IMR-90 (cell line): ENCODE data around the gene TMPRSS9. TPM values are rescaled to one million over a fixed set of nuclear protein-coding genes. Genes with fewer than 3 reads are reported as not detected.

Source experiments
- ATAC-seq: fragments of 200-7000 bp; cut with Tn5 transposase; 2 replicates; pipeline ENCODE4 v1.9.1; 2020; ENCODE audit warnings: low read depth, mild to moderate bottlenecking, moderate library complexity
- BruUV-seq: library from RNA; stranded (reverse); fragments of 400-500 nt; replicated peaks from 2 replicates; lab custom pipeline; 2021; lab: Mats Ljungman, UMichigan
- CTCF ChIA-PET: fragments of 300-600 bp; formaldehyde crosslinking; extraction: SDS; loops from one replicate; lab custom pipeline; 2021; ENCODE audit warnings: antibody characterized with exemption; lab: Yijun Ruan, JAX
- POLR2A ChIA-PET: fragments of 300-600 bp; sonication (Branson Sonifier 250); formaldehyde crosslinking; loops from one replicate; lab custom pipeline; 2022; ENCODE audit warnings: antibody characterized with exemption; ENCODE audit not compliant: unreplicated experiment; lab: Charles Lee
- DNase-seq: peaks from one replicate; pipeline ENCODE4 v3.0.0; 2013
- H2AFZ ChIP-seq: replicated peaks from 2 replicates; pipeline ENCODE3; 2013; ENCODE audit warnings: low read length, mild to moderate bottlenecking; ENCODE audit not compliant: poor library complexity
- H2AK5ac ChIP-seq: 2 replicates; pipeline ENCODE4 v1.6.1; 2013; ENCODE audit warnings: low read depth, low read length, inconsistent platforms
- H2AK9ac ChIP-seq: replicated peaks from 2 replicates; pipeline ENCODE3; 2013; ENCODE audit warnings: mild to moderate bottlenecking, low read depth, low read length, moderate library complexity; ENCODE audit not compliant: poor library complexity
- H2BK120ac ChIP-seq: 2 replicates; pipeline ENCODE4 v1.6.1; 2013; ENCODE audit warnings: low read depth, low read length, inconsistent platforms
- H2BK15ac ChIP-seq: 3 replicates; pipeline ENCODE4 v1.6.1; 2013; ENCODE audit warnings: low read depth, low read length, inconsistent platforms
- H2BK20ac ChIP-seq: 2 replicates; pipeline ENCODE4 v1.6.1; 2013; ENCODE audit warnings: low read depth, mild to moderate bottlenecking, inconsistent platforms, low read length, moderate library complexity
- H2BK5ac ChIP-seq: 2 replicates; pipeline ENCODE4 v1.6.1; 2013; ENCODE audit warnings: mild to moderate bottlenecking, low read depth, low read length, inconsistent platforms; ENCODE audit not compliant: poor library complexity, severe bottlenecking
- H3K14ac ChIP-seq: replicated peaks from 2 replicates; pipeline ENCODE4 v1.6.1; 2013; ENCODE audit warnings: low read depth, low read length, inconsistent platforms
- H3K18ac ChIP-seq: 2 replicates; pipeline ENCODE4 v1.6.1; 2013; ENCODE audit warnings: low read depth, low read length, control low read depth
- H3K23ac ChIP-seq: 2 replicates; pipeline ENCODE4 v1.6.1; 2013; ENCODE audit warnings: low read depth, low read length, inconsistent platforms
- H3K27ac ChIP-seq: 2 replicates; pipeline ENCODE4 v1.5.1; 2013; ENCODE audit warnings: mild to moderate bottlenecking, control low read depth, low read length; ENCODE audit not compliant: insufficient read depth
- H3K27me3 ChIP-seq: 2 replicates; pipeline ENCODE4 v1.6.1; 2013; ENCODE audit warnings: low read length; ENCODE audit not compliant: control insufficient read depth, insufficient read depth
- H3K36me3 ChIP-seq: 2 replicates; pipeline ENCODE4 v1.6.1; 2013; ENCODE audit warnings: low read length, mixed read lengths; ENCODE audit not compliant: control insufficient read depth, insufficient read depth
- H3K4ac ChIP-seq: 2 replicates; pipeline ENCODE4 v1.6.1; 2013; ENCODE audit warnings: low read depth, low read length, inconsistent platforms
- H3K4me1 ChIP-seq: 2 replicates; pipeline ENCODE4 v1.6.1; 2013; ENCODE audit warnings: low read length, mixed read lengths; ENCODE audit not compliant: control insufficient read depth, insufficient read depth
- H3K4me2 ChIP-seq: 2 replicates; pipeline ENCODE4 v1.6.1; 2013; ENCODE audit warnings: low read depth, mild to moderate bottlenecking, control low read depth, low read length, moderate library complexity
- H3K4me3 ChIP-seq: 2 replicates; pipeline ENCODE4 v1.5.1; 2013; ENCODE audit warnings: low read depth, mild to moderate bottlenecking, control low read depth, low read length, moderate library complexity; ENCODE audit not compliant: insufficient read depth
- H3K56ac ChIP-seq: 2 replicates; pipeline ENCODE4 v1.6.1; 2013; ENCODE audit warnings: low read length, inconsistent platforms; ENCODE audit not compliant: insufficient read depth; ENCODE audit errors: extremely low read depth
- H3K79me1 ChIP-seq, 2 experiments: 2 replicates each; pipeline ENCODE4 v1.6.1; 2013; ENCODE audit warnings: low read length in 2 of 2, inconsistent platforms in 1 of 2, low read depth in 1 of 2
- H3K9ac ChIP-seq: 2 replicates; pipeline ENCODE4 v1.6.1; 2013; ENCODE audit warnings: low read depth, low read length, control low read depth
- H3K9me1 ChIP-seq: 2 replicates; pipeline ENCODE4 v1.6.1; 2013; ENCODE audit warnings: low read length, inconsistent platforms; ENCODE audit not compliant: insufficient read depth
- H3K9me3 ChIP-seq: 2 replicates; pipeline ENCODE4 v1.6.1; 2013; ENCODE audit warnings: low read length; ENCODE audit not compliant: control insufficient read depth, insufficient read depth
- H4K20me1 ChIP-seq: 2 replicates; pipeline ENCODE4 v1.6.1; 2013; ENCODE audit warnings: low read length, inconsistent platforms; ENCODE audit not compliant: insufficient read depth
- H4K5ac ChIP-seq: 2 replicates; pipeline ENCODE4 v1.6.1; 2013; ENCODE audit warnings: mild to moderate bottlenecking, low read depth, low read length, control low read depth
- H4K8ac ChIP-seq, 2 experiments: 2 replicates each; pipeline ENCODE4 v1.6.1; 2013; ENCODE audit warnings: low read depth in 2 of 2, low read length in 2 of 2, control low read depth in 1 of 2, inconsistent platforms in 1 of 2
- H4K91ac ChIP-seq: 2 replicates; pipeline ENCODE4 v1.6.1; 2013; ENCODE audit warnings: low read depth, low read length, inconsistent platforms; ENCODE audit not compliant: insufficient read depth
- BHLHE40 ChIP-seq: fragments of 150-350 bp; IDR thresholded peaks from 2 replicates; pipeline ENCODE4 v1.6.1; 2016; ENCODE audit warnings: mild to moderate bottlenecking, low read depth, low read length
- CEBPB ChIP-seq: IDR thresholded peaks from 2 replicates; pipeline ENCODE4 v1.6.1; 2012; ENCODE audit warnings: low read depth, low read length, improper control_type of control experiment
- CHD1 ChIP-seq: IDR thresholded peaks from 2 replicates; pipeline ENCODE4 v1.6.1; 2012; ENCODE audit warnings: low read depth, low read length, improper control_type of control experiment
- FOS ChIP-seq: fragments of 150-350 bp; IDR thresholded peaks from 2 replicates; pipeline ENCODE4 v1.6.1; 2016; ENCODE audit warnings: low read depth, low read length
- MAFK ChIP-seq: IDR thresholded peaks from 2 replicates; pipeline ENCODE4 v1.6.1; 2012; ENCODE audit warnings: low read depth, low read length, improper control_type of control experiment
- MAZ ChIP-seq: IDR thresholded peaks from 2 replicates; pipeline ENCODE4 v1.6.1; 2012; ENCODE audit warnings: low read depth, mild to moderate bottlenecking, low read length, improper control_type of control experiment, moderate library complexity, borderline replicate concordance
- MXI1 ChIP-seq: IDR thresholded peaks from 2 replicates; pipeline ENCODE4 v1.6.1; 2012; ENCODE audit warnings: low read depth, mild to moderate bottlenecking, low read length, moderate library complexity, borderline replicate concordance
- NFE2L2 ChIP-seq: fragments of 150-350 bp; IDR thresholded peaks from 2 replicates; pipeline ENCODE4 v1.6.1; 2016; ENCODE audit warnings: low read depth, mild to moderate bottlenecking, low read length
- POLR2A ChIP-seq: IDR thresholded peaks from 2 replicates; pipeline ENCODE4 v1.6.1; 2012; ENCODE audit warnings: mild to moderate bottlenecking, low read depth, low read length
- RAD21 ChIP-seq: IDR thresholded peaks from 2 replicates; pipeline ENCODE4 v1.6.1; 2012; ENCODE audit warnings: low read length, improper control_type of control experiment
- RCOR1 ChIP-seq: IDR thresholded peaks from 2 replicates; pipeline ENCODE4 v1.6.1; 2012; ENCODE audit warnings: mild to moderate bottlenecking, low read length, improper control_type of control experiment; ENCODE audit not compliant: insufficient replicate concordance
- RFX5 ChIP-seq: IDR thresholded peaks from 2 replicates; pipeline ENCODE4 v1.8.0; 2012; ENCODE audit warnings: low read depth, mild to moderate bottlenecking, low read length, moderate library complexity
- SMC3 ChIP-seq: fragments of 150-350 bp; IDR thresholded peaks from 2 replicates; pipeline ENCODE4 v1.6.1; 2016; ENCODE audit warnings: low read depth, mild to moderate bottlenecking, antibody characterized with exemption, low read length, moderate library complexity
- WGBS, 2 experiments: methylation state at CpG; one replicate each; pipeline versions ENCODE4 v1.1.5 to v1.1.7; 2013; ENCODE audit warnings: missing lambda C conversion rate in 2 of 2; ENCODE audit not compliant: insufficient read length in 1 of 2; ENCODE audit errors: extremely low coverage in 2 of 2; 5-methylcytosine and 5-hydroxymethylcytosine counted together
- dilution Hi-C: fragments of 300-500 bp; cut with HindIII; formaldehyde crosslinking; loops from one replicate; pipeline ENCODE4 v1.14.3; 2018; ENCODE audit warnings: low sequenced_read_pairs; ENCODE audit not compliant: unreplicated experiment
- in situ Hi-C: fragments of 300-500 bp; cut with MboI; formaldehyde crosslinking; loops from 3 replicates; pipeline ENCODE4 v1.14.3; 2019; ENCODE audit warnings: low sequenced_read_pairs, inconsistent platforms, mixed read lengths
- intact Hi-C: fragments of 100-400 bp; cut with micrococcal nuclease; formaldehyde crosslinking; loops from 2 replicates; pipeline ENCODE4 v1.10.0; 2022
- polyA plus RNA-seq, 3 experiments: library from polyadenylated mRNA; depleted of rRNA; stranded (reverse); fragments of >200 nt; gene quantifications; 2 replicates each; pipeline ENCODE4 v1.2.3, GENCODE V29; 2012; ENCODE audit warnings: low replicate concordance in 1 of 3
- total RNA-seq: library from RNA; depleted of rRNA; stranded (reverse); fragments of >200 nt; gene quantifications from 2 replicates; pipeline ENCODE4 v1.2.3, GENCODE V29; 2012
- TF ChIP-seq, protein P1 (sequence below): conservative IDR thresholded peaks from 2 replicates; pipeline ENCODE4 v1.5.1; 2012; ENCODE audit warnings: mild to moderate bottlenecking, low read depth, low read length, improper control_type of control experiment
- TF ChIP-seq, protein P2 (sequence below): fragments of 150-350 bp; IDR thresholded peaks from 2 replicates; pipeline ENCODE4 v1.6.1; 2017; ENCODE audit warnings: mild to moderate bottlenecking, antibody characterized with exemption, low read length, low read depth
- TF ChIP-seq, protein P3 (sequence below): fragments of 150-350 bp; IDR thresholded peaks from 2 replicates; pipeline ENCODE4 v1.6.1; 2016; ENCODE audit warnings: low read depth, mild to moderate bottlenecking, low read length, moderate library complexity, borderline replicate concordance

Gene TMPRSS9
- total and polyA plus RNA-seq, 2 of the 4 experiments (the other 2 are of a cell fraction): not detected

DNA sequence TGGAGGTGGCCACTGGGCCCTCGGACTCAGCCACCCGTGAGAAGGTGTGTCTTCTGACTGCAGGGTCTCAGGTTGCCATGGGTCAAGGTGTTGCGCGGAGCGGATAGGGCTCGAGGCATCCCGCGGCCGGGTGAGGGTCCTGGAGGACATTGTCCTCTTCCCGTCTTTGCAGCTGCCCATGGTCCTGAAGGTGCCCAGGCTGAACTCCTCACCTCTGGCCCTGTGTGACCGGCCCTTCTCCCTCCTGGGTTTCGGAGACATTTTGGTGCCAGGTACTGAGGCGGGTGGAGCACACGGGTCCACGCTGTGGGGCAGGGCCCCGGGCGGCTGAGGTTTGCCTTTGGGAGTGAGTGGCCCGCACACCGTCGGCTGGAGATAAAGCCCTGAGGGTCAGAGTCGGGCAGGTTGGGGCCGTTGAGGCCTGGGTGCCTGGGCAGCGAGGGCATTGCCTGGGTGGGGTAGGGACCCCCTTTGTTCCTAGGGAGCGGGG lies 15.6 kb upstream of the TMPRSS9 start:
- DNase-seq (no peak), ATAC-seq (no peak)
- Histone ChIP-seq H3K23ac (no peak overlapping the region), H3K79me1 (0 out of 4 replicates have a peak, but pooled peaks cover 0 to under 1% of the 10 kb centered on the region in 2 experiments), H3K27ac (no peak overlapping the region), H2BK5ac (no peak overlapping the region), H4K20me1 (no peaks in the 10 kb centered on the region), H2AFZ (peak overlapping the region; percentile 11), H3K9ac (no peak overlapping the region), H3K4me1 (no peaks in the 10 kb centered on the region), H4K8ac (no peak overlapping the region), H3K27me3 (no peaks in the 10 kb centered on the region), H2BK15ac (no peak overlapping the region), H3K9me3 (no peaks in the 10 kb centered on the region), H2AK5ac (no peak overlapping the region), H3K36me3 (peaks cover 40% of the 10 kb centered on the region), H2BK120ac (no peak overlapping the region), H3K4me3 (no peak overlapping the region), H3K56ac (no peak overlapping the region), H3K9me1 (no peaks in the 10 kb centered on the region), H4K91ac (no peak overlapping the region), H3K14ac (no peak overlapping the region), H2BK20ac (no peak overlapping the region), H3K4ac (no peak overlapping the region), H4K5ac (no peak overlapping the region), H3K18ac (no peak overlapping the region), H3K4me2 (no peak overlapping the region), H2AK9ac (no peak overlapping the region)
- dilution Hi-C loops (no loop called here), intact Hi-C loops (no loop called here), in situ Hi-C loops (no loop called here)
- TF ChIP-seq, protein P1, sequence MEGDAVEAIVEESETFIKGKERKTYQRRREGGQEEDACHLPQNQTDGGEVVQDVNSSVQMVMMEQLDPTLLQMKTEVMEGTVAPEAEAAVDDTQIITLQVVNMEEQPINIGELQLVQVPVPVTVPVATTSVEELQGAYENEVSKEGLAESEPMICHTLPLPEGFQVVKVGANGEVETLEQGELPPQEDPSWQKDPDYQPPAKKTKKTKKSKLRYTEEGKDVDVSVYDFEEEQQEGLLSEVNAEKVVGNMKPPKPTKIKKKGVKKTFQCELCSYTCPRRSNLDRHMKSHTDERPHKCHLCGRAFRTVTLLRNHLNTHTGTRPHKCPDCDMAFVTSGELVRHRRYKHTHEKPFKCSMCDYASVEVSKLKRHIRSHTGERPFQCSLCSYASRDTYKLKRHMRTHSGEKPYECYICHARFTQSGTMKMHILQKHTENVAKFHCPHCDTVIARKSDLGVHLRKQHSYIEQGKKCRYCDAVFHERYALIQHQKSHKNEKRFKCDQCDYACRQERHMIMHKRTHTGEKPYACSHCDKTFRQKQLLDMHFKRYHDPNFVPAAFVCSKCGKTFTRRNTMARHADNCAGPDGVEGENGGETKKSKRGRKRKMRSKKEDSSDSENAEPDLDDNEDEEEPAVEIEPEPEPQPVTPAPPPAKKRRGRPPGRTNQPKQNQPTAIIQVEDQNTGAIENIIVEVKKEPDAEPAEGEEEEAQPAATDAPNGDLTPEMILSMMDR: no peak
- TF ChIP-seq FOS: no peak
- no peak for TF ChIP-seq POLR2A
- TF ChIP-seq MAFK: no peak
- no peak for TF ChIP-seq RCOR1
- TF ChIP-seq RFX5: no peak
- TF ChIP-seq MAZ: no peak
- TF ChIP-seq, protein P2, sequence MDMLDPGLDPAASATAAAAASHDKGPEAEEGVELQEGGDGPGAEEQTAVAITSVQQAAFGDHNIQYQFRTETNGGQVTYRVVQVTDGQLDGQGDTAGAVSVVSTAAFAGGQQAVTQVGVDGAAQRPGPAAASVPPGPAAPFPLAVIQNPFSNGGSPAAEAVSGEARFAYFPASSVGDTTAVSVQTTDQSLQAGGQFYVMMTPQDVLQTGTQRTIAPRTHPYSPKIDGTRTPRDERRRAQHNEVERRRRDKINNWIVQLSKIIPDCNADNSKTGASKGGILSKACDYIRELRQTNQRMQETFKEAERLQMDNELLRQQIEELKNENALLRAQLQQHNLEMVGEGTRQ: no peak
- no peak for TF ChIP-seq CHD1
- TF ChIP-seq MXI1: no peak
- TF ChIP-seq CEBPB: no peak
- no peak for TF ChIP-seq SMC3
- TF ChIP-seq, protein P3, sequence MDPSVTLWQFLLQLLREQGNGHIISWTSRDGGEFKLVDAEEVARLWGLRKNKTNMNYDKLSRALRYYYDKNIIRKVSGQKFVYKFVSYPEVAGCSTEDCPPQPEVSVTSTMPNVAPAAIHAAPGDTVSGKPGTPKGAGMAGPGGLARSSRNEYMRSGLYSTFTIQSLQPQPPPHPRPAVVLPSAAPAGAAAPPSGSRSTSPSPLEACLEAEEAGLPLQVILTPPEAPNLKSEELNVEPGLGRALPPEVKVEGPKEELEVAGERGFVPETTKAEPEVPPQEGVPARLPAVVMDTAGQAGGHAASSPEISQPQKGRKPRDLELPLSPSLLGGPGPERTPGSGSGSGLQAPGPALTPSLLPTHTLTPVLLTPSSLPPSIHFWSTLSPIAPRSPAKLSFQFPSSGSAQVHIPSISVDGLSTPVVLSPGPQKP: no peak
- no peak for TF ChIP-seq RAD21
- no peak for TF ChIP-seq BHLHE40
- TF ChIP-seq NFE2L2: no peak
- ChIA-PET POLR2A (no interaction called here), CTCF (no interaction called here)
- no TSS peak for BruUV-seq
- 100% methylated on average over 1 of the region's 24 CpGs; no CpG with 5 or more reads in 1 of the 2 experiments for WGBS, 2 experiments
